Measurements from ENCODE around the gene MRPL18. TPM values are rescaled to one million over a fixed set of nuclear protein-coding genes. Genes with fewer than 3 reads are reported as not detected.
"Not testable (repeated sequence)": the region's sequence is repeated elsewhere in the genome, so short reads cannot be mapped to it uniquely, and the experiment has no call there.

MRPL18 gene
- total RNA-seq, 1 donor from 2014 or later: 74.8 TPM

GRCh38 chr6:159813781-159814180 is 23.5 kb downstream of the MRPL18 start:
- intact Hi-C loops (cut with micrococcal nuclease): loop anchor here (2.0 kb wide), 1 partner anchor 13 kb away; the partner anchor contains the start of gene PNLDC1

- intact Hi-C loops (cut with micrococcal nuclease): loop anchor here (2.0 kb wide), 1 partner anchor 15 kb away; the partner anchor contains the start of gene PNLDC1
These were observed 25.1 kb downstream of the MRPL18 start for GRCh38 chr6:159815410-159815809.

- intact Hi-C loops (cut with micrococcal nuclease): not testable (repeated sequence)
These were observed 26.5 kb downstream of the MRPL18 start for GRCh38 chr6:159816775-159817174.

- intact Hi-C loops (cut with micrococcal nuclease): no loop called here
These were observed 27.9 kb downstream of the MRPL18 start for GRCh38 chr6:159817951-159818739.

GRCh38 chr6:159819098-159819497 is 28.8 kb downstream of the MRPL18 start:
- intact Hi-C loops (cut with micrococcal nuclease): no loop called here

GRCh38 chr6:159819932-159820640 is 29.8 kb downstream of the MRPL18 start:
- intact Hi-C loops (cut with micrococcal nuclease): loop anchor here (1.0 kb wide), 2 partner anchors 30 to 129 kb away; partner anchors contain the start of gene MRPL18

- intact Hi-C loops (cut with micrococcal nuclease): no loop called here
These were observed 30.9 kb downstream of the MRPL18 start for GRCh38 chr6:159821122-159821521.

- intact Hi-C loops (cut with micrococcal nuclease): no loop called here
These were observed 31.5 kb downstream of the MRPL18 start for GRCh38 chr6:159821726-159822125.

- intact Hi-C loops (cut with micrococcal nuclease): no loop called here
These were observed 33.7 kb downstream of the MRPL18 start for GRCh38 chr6:159823953-159824352.

GRCh38 chr6:159824690-159825089 is 34.4 kb downstream of the MRPL18 start:
- intact Hi-C loops (cut with micrococcal nuclease): not testable (repeated sequence)

- intact Hi-C loops (cut with micrococcal nuclease): no loop called here
These were observed 35.7 kb downstream of the MRPL18 start for GRCh38 chr6:159826004-159826403.

- intact Hi-C loops (cut with micrococcal nuclease): no loop called here
These were observed 36.8 kb downstream of the MRPL18 start for GRCh38 chr6:159826968-159827647.

- intact Hi-C loops (cut with micrococcal nuclease): no loop called here
These were observed 37.8 kb downstream of the MRPL18 start for GRCh38 chr6:159828074-159828473.

- intact Hi-C loops (cut with micrococcal nuclease): no loop called here
These were observed 39.3 kb downstream of the MRPL18 start for GRCh38 chr6:159829526-159829925.

- intact Hi-C loops (cut with micrococcal nuclease): no loop called here
These were observed 40.5 kb downstream of the MRPL18 start for GRCh38 chr6:159830501-159831372.

GRCh38 chr6:159831373-159831679 is 41.1 kb downstream of the MRPL18 start:
- intact Hi-C loops (cut with micrococcal nuclease): no loop called here

- intact Hi-C loops (cut with micrococcal nuclease): no loop called here
These were observed 42.7 kb downstream of the MRPL18 start for GRCh38 chr6:159832946-159833345.

- intact Hi-C loops (cut with micrococcal nuclease): no loop called here
These were observed 43.3 kb downstream of the MRPL18 start for GRCh38 chr6:159833556-159833955.

GRCh38 chr6:159833997-159834603 is 43.8 kb downstream of the MRPL18 start:
- intact Hi-C loops (cut with micrococcal nuclease): no loop called here

GRCh38 chr6:159836718-159837490 is 46.6 kb downstream of the MRPL18 start:
- intact Hi-C loops (cut with micrococcal nuclease): no loop called here
